HG03442 (cell line): Measurements from ENCODE around the gene LDLRAD3.

ENCODE experiments used
- ATAC-seq: cut with Tn5 transposase; IDR thresholded peaks from one replicate; pipeline ENCODE4 v1.9.1; 2021; ENCODE audit warnings: mild to moderate bottlenecking, moderate library complexity; ENCODE audit not compliant: unreplicated experiment

The LDLRAD3 gene

DNA sequence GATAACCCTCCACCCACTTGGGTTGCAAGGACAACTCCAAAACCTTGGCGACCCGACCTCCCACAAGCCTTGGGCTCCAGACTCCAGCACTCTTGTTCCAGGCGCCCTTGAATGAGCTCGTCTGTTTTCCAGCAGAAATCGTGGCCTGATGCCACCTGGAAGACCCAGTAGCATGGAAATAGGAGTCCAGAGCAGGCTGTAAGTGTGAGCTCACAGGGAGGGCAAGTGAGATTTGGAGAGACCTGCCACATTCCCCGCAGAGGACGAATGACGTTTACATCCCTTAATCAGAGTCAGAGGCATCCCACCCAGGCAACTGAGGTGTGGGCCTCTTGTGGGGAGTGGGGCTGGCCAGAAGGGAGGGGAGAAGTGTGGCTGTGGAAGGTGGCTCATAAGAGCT is 71.9 kb downstream of the LDLRAD3 start:
- ATAC-seq = no peak

GRCh38 chr11:36016263-36016662 is 72.4 kb downstream of the LDLRAD3 start:
- no peak for ATAC-seq

DNA sequence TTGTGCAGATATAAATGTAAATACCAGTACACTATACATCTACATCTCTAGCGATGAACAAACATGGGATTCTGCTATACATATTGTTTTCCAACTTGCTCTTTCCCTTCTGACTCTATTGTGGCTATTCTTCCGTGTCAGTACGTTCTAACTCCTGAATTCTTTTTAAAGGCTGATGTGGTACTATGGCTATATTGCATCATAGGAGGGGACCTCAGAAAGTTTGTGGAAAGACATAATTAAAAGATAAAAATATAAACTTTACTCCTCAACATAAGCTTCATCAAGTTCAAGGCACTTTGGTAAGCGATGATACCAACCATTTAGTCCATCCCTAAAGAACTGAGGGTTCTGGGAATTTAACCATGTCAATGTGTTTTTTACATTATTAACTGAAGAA is 72.8 kb downstream of the LDLRAD3 start:
- no peak for ATAC-seq

DNA sequence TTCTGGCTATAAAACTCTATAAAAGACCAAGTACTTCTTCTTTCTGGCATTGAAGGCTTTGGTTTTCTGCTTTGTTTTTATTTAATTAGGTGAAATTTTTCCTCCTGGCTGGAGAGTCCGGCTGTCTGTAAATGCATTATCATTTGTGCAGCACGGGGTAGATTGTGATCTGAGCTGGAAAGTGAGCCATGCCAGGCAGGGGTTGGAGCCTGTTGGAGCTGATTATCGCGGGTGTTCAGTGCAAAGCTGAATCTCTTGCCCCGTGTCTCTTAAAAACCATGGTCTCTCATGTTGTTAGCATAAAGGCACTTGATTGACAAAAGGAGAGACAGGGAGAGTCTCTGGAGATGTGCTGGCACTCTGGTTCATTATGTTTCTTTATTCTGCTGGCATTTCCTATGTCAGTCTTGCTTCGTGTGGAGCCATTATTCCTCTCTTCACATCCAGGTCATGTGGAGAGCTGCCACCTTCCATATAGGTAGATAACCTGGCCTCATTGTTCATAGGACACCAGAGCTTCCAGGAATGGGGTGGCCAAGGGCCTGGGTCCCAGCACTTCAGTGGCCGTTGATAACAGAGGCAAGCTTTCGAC is 75.2 kb downstream of the LDLRAD3 start:
- no peak for ATAC-seq

DNA sequence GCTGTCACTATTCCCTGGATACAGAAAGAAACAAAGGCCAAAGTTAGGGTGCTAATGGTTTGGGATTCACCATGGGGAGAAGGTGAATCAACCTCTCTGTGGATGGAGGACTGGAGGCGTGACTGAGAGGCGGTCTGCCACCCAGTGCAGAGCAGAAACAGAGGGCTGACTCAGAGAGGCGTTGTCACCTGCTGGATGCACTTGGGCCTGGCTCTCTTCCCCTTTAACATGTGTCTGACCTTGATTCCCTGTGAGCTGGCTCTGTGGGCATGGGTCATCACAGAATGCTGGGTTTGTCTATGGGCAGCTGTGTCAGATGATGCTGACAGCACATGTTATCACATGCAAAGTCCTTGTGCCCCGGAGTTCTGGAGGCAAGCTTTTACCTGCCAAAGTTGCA is 75.9 kb downstream of the LDLRAD3 start:
- ATAC-seq = no peak

DNA sequence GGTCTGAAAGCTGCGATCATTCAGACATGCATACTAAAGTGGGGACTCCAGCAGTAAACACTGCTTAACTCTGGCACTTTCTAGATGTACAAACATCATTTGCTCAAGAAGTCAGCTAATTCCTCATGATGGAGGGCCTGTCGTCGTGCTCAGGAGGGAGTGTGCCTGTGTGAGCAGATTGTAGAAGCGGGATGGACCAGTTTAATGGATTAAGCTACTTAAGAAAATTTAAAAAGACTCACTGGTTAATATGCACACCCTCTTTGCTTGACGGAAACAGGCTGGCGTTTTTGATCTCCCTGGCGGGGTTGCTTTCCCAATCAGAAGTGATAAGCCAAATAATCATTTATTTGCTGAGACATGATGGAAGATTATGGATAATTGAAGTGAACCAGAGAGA is 79.0 kb downstream of the LDLRAD3 start:
- ATAC-seq = no peak

GRCh38 chr11:36023922-36024321 is 80.1 kb downstream of the LDLRAD3 start:
- no peak for ATAC-seq

GRCh38 chr11:36024716-36025115 is 80.9 kb downstream of the LDLRAD3 start:
- ATAC-seq = no peak

DNA sequence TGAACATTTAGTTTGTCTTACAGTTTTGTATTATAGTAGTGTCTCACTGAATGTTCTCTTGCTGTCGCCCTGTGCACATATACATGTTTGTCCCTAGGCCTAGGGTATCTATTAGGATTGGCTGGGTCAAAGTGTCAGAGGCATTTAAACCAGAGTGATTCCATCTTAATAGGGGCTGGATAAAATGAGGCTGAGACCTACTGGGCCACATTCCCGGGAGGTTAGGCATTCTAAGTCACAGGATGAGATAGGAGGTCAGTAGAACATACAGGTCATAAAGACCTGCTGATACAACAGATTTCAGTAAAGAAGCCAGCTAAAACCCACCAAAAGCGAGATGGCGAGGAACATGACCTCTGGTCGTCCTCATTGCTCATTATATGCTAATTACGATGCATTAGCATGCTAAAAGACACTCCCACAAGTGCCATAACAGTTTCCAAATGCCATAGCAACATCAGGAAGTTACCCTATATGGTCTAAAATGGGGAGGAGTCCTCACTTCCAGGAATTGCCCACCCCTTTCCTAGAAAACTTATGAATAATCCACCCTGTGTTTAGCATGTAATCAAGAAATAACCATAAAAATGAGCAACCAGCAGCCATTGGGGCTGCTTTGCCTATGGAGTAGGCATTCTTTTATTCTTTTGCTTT is 82.6 kb downstream of the LDLRAD3 start:
- ATAC-seq = no peak

DNA sequence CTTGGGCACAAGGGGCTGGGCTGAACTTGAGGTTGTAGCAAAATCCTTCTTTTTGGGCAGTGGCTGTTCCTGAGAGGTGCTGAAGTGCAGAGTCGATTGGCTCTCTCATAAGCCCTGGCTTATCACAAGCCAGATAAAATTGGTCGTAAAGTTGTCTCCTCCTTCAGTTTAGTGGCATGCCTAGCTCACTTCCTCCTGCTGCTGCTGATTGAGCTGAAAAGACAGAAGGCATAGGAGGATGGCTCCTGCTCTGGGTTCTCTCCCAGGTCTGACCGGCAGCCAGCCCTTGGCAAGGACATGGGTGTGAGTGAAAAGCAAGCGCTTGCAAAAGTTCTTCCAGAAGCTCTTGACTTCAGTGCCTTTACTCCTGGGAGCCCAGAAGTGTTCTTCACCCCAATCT is 83.9 kb downstream of the LDLRAD3 start:
- no peak for ATAC-seq

DNA sequence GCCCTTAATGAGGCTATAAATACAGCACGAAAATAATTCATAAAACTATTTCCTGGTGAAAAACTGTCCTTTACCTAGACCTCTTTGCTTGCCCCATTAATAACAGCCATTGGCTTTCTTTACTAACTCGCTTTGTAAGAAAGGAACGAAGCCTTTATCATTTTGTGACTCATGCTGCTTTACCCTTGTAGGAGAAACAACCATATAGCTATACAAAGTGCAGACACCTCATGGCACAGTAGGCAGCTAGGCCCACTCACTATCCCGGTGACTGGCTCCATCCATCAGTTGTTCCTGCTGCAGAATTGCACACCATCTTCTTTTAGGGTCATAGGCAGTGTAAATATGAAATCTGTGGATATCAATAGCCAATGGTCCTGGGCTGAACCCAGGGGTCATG is 85.8 kb downstream of the LDLRAD3 start:
- ATAC-seq = no peak

- ATAC-seq = no peak
Measured at GRCh38 chr11:36030731-36031281, 86.9 kb downstream of the LDLRAD3 start.

DNA sequence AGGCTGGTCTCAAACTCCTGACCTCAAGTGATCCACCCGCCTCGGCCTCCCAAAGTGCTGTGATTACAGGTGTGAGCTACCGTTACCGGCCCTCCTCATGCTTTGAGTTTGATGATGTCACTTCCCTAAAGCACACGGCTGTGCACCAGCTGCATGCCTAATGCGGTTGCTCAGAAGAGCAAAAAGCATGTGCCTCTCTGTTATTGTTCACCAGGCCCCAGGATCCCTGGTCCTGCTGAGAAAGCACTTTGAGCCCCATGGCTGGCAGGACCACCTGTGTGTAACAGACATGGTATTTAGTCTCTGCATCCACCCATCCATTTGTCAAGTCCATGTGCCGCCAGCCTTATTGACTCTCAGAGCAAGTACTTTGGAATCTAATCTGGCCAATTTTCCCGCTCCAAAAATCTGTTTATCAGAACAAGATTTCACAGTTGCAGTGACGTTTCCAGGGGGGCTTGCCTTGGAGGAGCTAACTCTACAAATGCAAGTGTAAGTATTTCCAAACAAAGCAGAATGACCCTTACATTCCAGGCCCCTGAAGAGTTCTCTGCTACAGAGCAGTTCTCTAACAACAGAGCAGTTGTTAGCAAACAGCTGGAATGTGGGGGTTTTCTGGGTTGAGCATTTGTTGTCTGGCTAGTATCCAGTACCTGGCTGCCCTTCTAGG is 89.4 kb downstream of the LDLRAD3 start:
- ATAC-seq = no peak

- no peak for ATAC-seq
Measured at GRCh38 chr11:36033936-36034335, 90.1 kb downstream of the LDLRAD3 start.

DNA sequence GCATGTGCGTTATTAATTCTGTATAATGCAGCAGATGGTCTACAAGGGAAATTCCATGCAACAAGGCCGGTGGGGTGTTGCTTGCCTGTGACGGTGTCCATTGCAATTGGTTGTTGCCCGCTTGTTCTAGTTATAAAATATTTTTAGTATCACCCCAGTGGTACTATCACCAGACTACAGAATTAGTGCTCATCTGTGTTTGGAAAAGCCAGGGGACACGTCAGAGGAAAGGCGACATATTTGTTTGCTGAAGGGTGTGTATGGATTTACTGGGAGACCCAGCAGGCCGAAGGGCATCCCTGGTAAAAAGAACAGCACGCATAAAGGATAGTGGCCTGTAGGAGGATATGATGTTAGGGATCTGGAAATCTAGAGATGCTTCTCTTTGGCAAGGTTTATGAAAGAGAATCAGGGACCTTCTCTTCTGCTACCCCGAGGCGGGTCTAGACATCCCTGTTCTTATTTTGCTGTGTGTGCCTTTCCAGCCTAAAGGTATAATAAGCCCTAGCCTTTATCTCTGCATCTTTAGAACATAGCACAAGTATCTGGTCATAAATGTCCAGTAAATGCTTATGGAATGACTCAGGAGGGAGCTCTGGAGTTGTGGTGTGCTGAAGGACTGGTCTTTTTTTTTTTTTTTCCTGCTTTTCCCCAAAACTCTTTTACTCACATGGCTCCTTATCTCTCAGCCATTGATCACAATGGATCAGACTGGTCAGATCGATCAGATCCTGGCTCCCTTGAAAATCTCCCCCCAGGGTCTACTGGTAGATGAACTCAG is 90.9 kb downstream of the LDLRAD3 start:
- ATAC-seq = no peak

DNA sequence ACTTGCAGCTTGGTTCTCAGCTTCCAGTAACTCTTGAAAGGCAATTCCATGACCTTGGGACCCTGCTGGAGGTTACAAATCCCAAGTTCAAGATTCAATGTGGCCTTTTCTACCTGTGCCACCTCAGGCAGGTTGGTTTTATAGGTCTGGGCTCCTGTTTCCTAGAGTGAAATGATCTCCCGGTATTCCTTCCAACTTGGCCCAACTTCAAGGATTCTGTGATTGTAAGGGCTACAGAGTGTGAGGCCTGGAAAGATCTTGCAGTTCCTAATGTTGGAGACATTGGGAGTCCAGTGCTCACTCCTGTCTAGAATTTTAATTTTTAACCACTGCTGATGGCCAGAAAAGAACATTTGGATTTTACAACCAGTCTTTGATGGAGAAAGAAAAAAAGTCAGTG is 91.6 kb downstream of the LDLRAD3 start:
- no peak for ATAC-seq

DNA sequence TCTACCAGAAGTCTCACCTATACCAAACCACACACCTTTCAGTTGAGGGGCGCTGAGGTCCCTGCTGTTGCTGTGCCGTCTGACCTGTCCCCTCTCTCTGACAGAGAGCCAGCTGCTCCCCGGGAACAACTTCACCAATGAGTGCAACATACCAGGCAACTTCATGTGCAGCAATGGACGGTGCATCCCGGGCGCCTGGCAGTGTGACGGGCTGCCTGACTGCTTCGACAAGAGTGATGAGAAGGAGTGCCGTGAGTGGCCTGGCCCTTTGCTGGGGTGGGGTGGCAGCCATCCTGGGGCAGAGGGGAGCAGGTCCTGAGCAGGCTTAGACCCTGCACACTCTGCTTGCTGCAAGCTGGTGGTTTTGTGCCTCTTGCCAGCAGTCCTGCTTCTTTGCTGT is 92.1 kb downstream of the LDLRAD3 start:
- ATAC-seq = no peak

GRCh38 chr11:36037031-36037430 is 93.2 kb downstream of the LDLRAD3 start:
- ATAC-seq = no peak

DNA sequence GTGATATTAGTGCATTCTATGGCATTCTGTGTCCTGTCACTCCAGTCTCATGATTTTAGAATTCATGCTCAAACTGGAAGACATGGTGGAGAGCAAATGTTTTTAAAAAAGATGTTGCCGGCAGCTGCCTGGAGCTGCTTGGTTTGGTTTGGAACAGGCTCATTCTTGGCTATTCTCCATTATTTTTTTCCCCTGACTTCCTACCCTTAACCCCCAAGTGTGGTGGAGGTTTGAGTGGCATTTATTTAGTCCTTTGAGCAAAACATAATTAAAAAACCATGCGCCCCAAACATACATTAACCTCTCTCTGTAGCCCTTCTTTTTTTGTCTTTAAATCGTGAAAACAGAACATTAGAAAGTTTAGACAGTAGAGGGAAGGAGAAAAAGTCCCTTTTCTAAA is 94.7 kb downstream of the LDLRAD3 start:
- ATAC-seq = no peak

DNA sequence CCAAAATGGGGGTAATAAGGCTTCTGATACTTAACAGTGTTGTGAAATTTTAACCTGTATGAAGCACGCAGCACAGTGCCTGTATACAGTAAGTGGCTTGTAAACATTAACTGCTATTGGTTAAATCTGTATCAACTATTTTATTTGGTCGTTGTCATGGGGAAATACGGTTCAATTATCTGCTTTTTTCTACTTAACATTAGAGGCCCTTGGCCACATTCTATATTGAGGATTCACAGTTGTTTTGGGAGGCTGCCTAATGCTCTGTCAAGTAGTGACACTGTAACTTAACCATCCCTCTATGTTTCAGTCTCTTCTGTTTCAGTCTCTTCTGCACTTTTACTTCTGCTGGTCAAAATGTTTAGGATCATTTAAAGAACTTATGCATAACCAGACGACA is 95.6 kb downstream of the LDLRAD3 start:
- ATAC-seq = no peak

DNA sequence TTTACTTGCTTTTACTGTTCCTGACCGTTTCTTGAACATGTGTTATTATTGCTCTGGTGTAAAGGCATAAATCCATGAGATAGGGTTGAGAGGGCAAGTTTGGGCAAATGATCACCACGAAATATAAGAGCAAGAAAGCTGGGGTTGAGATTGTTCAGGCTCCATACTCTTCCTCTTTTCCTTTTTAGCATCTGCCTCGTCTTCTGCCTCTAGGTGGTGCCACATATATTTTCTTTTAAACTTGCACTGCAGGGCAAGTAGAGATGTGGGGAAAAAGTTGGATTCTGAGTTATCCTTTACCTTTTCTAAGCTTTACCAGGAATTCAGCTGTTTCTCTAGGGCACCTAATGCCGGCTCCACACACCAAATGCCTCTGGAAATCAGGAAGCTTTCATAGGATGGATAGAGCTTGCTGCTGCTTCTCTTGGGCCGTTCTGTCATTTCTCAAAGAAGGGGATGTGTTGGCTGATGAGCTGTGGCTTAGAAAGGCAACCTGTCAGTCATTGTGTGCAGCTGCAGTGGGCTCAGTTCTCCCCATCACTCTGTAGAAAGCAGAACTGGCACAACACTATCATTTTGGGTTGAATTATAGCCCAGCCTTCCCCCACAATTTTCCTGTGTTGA is 98.2 kb downstream of the LDLRAD3 start:
- ATAC-seq = no peak
